GM21360 (cell line): Measurements from ENCODE around the gene TGFBR3L.
"Not testable (repeated sequence)": the region's sequence is repeated elsewhere in the genome, so short reads cannot be mapped to it uniquely, and the experiment has no call there.

ENCODE experiments used
- ATAC-seq: cut with Tn5 transposase; IDR thresholded peaks from one replicate; pipeline ENCODE4 v1.9.1; 2021; ENCODE audit warnings: mild to moderate bottlenecking, moderate library complexity; ENCODE audit not compliant: unreplicated experiment

The TGFBR3L gene

GRCh38 chr19:7916103-7916954, 1.7 kb downstream of the TGFBR3L start:
- no peak for ATAC-seq

GRCh38 chr19:7916955-7917266, 2.3 kb downstream of the TGFBR3L start:
- no peak for ATAC-seq

- no peak for ATAC-seq
Observed at GRCh38 chr19:7917267-7918061, 2.8 kb downstream of the TGFBR3L start.

GRCh38 chr19:7918062-7918614, 3.5 kb downstream of the TGFBR3L start:
- not testable (repeated sequence) for ATAC-seq

GRCh38 chr19:7918615-7919421, 4.2 kb downstream of the TGFBR3L start:
- no peak for ATAC-seq

- ATAC-seq, result peak; percentile 43
Observed at GRCh38 chr19:7919610-7920518, 5.2 kb downstream of the TGFBR3L start, which contains the start of gene SNAPC2. Gene SNAPC2, plus strand, starts transcription at chr19:7920338. Its CDS starts 29 bp downstream, at chr19:7920367.

- ATAC-seq, result peak; percentile 35
Observed at GRCh38 chr19:7920519-7921301, 6.1 kb downstream of the TGFBR3L start.

- no peak for ATAC-seq
Observed at GRCh38 chr19:7921302-7921966, 6.8 kb downstream of the TGFBR3L start.

- ATAC-seq, result no peak
Observed at GRCh38 chr19:7921967-7922835, 7.6 kb downstream of the TGFBR3L start.

GRCh38 chr19:7922836-7923195, 8.2 kb downstream of the TGFBR3L start:
- ATAC-seq, result no peak

GRCh38 chr19:7923295-7924191, 8.9 kb downstream of the TGFBR3L start:
- no peak for ATAC-seq

- no peak for ATAC-seq
Observed at GRCh38 chr19:7924241-7924640, 9.6 kb downstream of the TGFBR3L start.

GRCh38 chr19:7924651-7925170, 10.1 kb downstream of the TGFBR3L start:
- ATAC-seq, result no peak

GRCh38 chr19:7925171-7925851, 10.7 kb downstream of the TGFBR3L start:
- peak; percentile 29 for ATAC-seq

- no peak for ATAC-seq
Observed at GRCh38 chr19:7926021-7926726, 11.5 kb downstream of the TGFBR3L start, which contains the start of gene CTXN1. Gene CTXN1, minus strand, starts transcription at chr19:7926135. Its CDS starts 597 bp downstream, at chr19:7925538.
